ENCODE results near the gene REXO1. TPM values are rescaled to one million over a fixed set of nuclear protein-coding genes. Genes with fewer than 3 reads are reported as not detected.

The REXO1 gene
- total RNA-seq, 1 donor = 9.0 TPM

- no peak for DNase-seq (ENCODE audit: low read depth)
- no peak for TF ChIP-seq CTCF (IDR thresholded peaks at IDR 0.05; ENCODE audit: insufficient read depth, low read length)
- H3K4me3 ChIP-seq (ENCODE audit: low read depth, low read length) = no peak overlapping the region
Observed at GRCh38 chr19:1826557-1827521, 21.4 kb downstream of the REXO1 start.

DNA sequence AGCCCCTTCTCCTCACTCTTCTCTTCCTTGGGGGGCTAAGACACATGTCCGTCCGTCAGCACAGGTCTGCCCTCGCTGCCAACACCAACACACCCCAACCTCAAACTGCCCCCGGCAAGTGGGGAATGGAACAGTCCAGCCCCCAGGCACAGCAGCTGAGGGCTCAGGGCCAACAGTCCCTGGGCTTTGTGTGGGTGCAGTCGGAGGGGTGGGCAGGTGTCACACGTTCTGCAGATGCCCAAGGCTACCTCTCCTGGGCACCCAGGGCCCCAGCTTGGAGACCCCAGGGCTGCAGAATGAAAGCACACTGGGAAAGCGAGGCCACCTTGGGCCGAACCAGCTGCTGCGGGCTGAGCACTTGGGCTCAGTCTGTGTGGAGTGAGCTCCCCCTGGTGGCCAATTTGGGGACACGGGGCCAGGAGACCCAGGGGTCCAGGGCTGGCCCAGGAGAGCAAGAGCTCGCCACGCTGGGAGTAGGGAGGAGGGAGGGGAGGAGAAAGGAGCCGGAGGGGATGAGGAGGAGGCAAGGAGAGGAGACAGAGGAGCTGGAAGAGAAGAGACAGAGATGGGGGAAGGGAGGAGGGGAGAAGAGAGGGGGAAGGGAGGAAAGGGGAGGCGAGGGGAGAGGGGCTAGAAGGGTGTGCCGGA is 22.2 kb downstream of the REXO1 start:
- peak; percentile 64 for DNase-seq (ENCODE audit: low read depth)
- TF ChIP-seq CTCF (IDR thresholded peaks at IDR 0.05; ENCODE audit: insufficient read depth, low read length) = peak; percentile 94
- no peak overlapping the region for H3K4me3 ChIP-seq (ENCODE audit: low read depth, low read length)

GRCh38 chr19:1824252-1824622 is 24.0 kb downstream of the REXO1 start:
- no peak for TF ChIP-seq CTCF (IDR thresholded peaks at IDR 0.05; ENCODE audit: insufficient read depth, low read length)
- H3K4me3 ChIP-seq (ENCODE audit: low read depth, low read length) = no peak overlapping the region
- DNase-seq (ENCODE audit: low read depth) = no peak

- TF ChIP-seq CTCF (IDR thresholded peaks at IDR 0.05; ENCODE audit: insufficient read depth, low read length) = no peak
- no peak overlapping the region for H3K4me3 ChIP-seq (ENCODE audit: low read depth, low read length)
- no peak for DNase-seq (ENCODE audit: low read depth)
Observed at GRCh38 chr19:1823539-1824251, 24.6 kb downstream of the REXO1 start.

GRCh38 chr19:1823020-1823419 is 25.3 kb downstream of the REXO1 start:
- no peak overlapping the region for H3K4me3 ChIP-seq (ENCODE audit: low read depth, low read length)
- TF ChIP-seq CTCF (IDR thresholded peaks at IDR 0.05; ENCODE audit: insufficient read depth, low read length) = no peak
- no peak for DNase-seq (ENCODE audit: low read depth)

- DNase-seq (ENCODE audit: low read depth) = no peak
- no peak overlapping the region for H3K4me3 ChIP-seq (ENCODE audit: low read depth, low read length)
- TF ChIP-seq CTCF (IDR thresholded peaks at IDR 0.05; ENCODE audit: insufficient read depth, low read length) = no peak
Observed at GRCh38 chr19:1822210-1822609, 26.1 kb downstream of the REXO1 start.
